ENCODE measurements around the gene RBM18. TPM values are rescaled to one million over a fixed set of nuclear protein-coding genes. Genes with fewer than 3 reads are reported as not detected.

RBM18 gene
- total RNA-seq, 1 donor from 2014 or later = 8.0 TPM

GRCh38 chr9:122258886-122259415 is 5.7 kb downstream of the RBM18 start:
- no peak for DNase-seq

GRCh38 chr9:122256206-122256605 is 8.4 kb downstream of the RBM18 start:
- DNase-seq = no peak

GRCh38 chr9:122254761-122255160 is 9.9 kb downstream of the RBM18 start:
- DNase-seq = peak; percentile 20

GRCh38 chr9:122252796-122253195 is 11.8 kb downstream of the RBM18 start:
- DNase-seq = peak; percentile 85

DNA sequence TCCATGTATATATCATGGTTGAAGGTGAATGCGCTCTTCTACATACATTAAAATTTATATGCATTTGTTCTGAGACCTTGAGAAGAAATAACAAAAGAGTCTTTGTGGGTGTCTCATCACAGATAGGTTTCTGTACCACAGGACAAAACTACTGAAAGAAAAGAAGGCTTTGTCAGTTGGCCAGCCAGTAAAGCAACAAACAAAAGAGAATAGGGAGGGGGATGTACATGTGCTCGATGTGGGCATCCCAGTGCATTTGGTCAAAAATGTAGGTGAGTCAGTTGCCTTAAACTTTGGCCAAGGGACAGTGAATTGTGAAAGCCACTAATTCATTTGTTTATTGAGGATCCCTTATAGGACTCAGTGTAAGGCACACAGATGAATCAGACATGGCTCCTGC is 13.3 kb downstream of the RBM18 start:
- DNase-seq = no peak

- peak; percentile 96 for DNase-seq
Observed at GRCh38 chr9:122248448-122248865, 16.2 kb downstream of the RBM18 start.

DNA sequence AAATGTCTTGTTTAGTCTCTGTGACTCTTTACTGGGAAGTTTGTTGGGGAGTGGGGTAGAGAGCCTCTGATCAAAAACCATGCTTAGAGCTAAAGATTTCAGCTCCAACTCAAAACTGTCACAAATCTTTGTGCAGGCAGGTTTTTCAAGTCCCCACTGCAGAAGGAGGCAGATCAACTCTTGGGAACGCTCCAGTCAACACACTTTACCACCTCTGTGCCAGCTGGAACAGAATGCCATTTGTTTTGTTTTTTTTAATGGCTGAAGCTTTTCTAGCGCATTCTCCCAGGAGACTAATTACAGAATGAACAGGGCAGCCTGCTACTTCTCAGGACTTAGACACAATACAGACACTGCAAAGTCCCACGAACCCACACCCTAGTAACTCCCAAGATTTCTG is 18.0 kb downstream of the RBM18 start:
- DNase-seq = no peak

DNA sequence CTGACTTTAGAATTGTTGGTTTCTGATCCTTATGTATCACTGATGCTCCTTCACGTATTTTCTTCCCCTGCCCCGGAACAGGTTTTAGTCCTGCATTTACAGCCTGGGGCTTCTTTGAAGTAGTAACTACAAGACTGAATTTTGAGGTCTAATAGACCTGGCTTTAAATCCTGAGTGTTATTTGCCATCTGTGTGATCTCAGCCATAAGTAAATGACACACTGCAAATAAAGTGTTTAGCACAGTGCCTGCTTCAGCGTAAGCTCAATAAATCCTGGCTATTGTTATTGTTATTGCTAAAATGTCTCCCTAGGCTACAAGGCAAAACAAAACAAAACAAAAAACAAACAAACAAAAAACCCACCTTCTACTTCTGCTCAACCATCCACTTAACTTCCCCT is 20.3 kb downstream of the RBM18 start:
- no peak for DNase-seq

DNA sequence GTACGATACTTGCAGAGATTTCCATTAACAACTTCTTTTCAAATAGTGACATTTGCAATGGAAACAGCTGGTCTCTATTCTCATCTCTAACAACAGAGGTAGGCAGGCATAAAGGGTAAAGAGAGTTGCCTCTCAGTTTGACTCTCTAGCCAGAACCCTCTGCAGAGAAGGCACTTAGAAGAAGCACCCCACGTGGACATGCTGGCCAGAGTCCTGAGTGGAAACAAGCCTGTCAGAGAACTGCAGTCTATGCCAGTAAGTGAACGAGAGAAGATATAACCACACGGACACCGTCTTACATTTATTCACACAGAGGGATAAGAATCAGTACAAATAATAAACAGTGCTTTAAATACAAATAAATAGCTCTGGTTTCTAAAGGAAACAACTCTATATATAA is 24.9 kb downstream of the RBM18 start:
- no peak for DNase-seq

DNA sequence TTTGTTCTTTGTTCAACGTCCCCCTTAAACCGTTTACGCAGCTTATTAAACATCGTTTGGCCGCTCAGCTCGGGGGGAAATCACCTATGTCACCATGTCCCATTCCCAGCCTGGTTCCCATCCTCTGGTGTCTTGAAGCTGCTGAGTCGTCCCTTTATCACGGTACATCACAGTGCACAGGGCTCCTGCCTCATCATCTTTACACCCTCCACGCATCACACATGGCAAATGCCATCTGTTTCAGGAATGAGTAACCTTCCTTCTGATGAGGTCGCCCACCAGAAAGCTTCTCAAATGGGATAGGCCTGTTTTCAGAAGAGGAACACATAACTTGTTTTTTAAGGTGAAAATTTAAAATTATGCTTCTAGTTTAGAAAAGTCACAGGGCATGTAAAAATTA is 28.0 kb downstream of the RBM18 start:
- DNase-seq = no peak

DNA sequence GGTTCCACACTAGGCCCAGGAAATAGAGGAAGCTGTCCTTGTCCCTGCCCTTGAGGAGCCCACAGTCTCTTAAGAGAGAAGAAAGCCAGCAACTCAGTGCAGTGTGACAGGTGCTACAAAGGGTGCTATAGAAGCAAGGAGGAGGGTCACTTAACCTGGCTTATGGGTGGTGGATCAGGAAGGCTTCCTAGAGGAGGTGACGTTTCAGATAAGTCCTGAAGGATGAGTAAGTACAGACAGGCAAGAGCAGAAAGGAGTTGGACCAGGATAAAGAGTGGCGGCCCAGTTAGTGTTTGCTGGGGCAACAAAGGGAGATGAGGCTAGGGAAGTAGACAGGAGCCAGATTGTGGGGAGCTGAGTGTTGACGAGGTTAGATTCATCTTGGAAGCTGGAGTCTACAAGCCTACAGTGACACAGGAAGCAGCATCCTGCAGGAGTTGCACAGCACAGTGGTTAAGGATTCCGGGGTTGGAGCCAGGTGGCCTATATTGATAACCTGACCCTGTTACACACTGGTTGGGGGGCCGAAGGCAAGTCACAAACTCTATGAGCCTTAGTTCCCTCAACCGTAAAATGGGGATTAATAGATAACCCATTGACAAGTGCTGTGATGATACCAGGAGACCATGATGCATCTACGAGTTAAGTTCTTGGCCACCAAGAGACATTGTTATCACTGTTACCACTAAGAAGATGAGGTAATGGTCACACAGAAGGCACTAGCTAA is 30.5 kb downstream of the RBM18 start:
- DNase-seq = no peak

DNA sequence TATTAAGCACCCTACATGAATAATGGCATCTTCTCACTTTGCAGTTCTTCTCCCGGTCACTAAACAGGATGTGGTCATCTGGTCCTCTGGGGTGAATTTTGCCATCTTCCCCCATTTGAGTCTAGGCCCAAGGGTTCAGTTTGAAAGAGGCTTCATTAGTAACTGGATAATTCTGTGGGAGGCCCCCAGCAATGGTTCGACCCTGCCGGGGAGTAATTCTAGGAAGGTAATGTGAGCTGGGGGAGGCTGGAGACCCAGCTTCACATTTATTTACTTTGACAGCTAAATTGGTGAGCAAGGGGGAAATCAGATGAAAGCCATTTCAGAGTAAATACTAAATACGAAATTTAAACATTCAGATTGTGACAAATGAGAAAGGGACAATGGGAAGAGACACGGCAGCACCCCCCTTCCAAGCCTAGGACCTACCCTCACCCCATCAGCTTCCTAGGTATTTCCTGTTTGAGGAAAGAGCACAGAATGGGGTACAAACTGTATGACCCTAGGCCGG is 31.8 kb downstream of the RBM18 start:
- DNase-seq = no peak

DNA sequence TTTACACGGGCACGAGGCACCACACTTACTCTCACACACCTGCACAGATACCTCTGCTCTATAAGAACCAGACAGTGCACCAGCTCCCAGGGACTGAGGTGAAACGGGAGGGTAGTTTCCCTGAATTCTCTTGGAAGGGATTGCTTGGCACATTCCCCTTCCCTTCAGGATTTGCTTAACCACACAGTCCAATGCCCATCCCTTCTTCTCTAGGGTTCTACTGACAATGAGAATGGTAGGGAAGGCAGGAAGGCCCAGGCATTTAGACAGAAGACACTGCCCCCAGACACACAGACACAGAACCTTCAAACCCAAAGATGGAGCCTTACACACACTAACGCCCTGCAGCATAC is 35.2 kb downstream of the RBM18 start:
- no peak for DNase-seq

- DNase-seq = peak; percentile 76
Observed at GRCh38 chr9:122228568-122229484, 35.8 kb downstream of the RBM18 start, which contains the start of gene LHX6. LHX6 (minus strand) TSS chr9:122228957; CDS start chr9:122228740, 217 bp downstream.

DNA sequence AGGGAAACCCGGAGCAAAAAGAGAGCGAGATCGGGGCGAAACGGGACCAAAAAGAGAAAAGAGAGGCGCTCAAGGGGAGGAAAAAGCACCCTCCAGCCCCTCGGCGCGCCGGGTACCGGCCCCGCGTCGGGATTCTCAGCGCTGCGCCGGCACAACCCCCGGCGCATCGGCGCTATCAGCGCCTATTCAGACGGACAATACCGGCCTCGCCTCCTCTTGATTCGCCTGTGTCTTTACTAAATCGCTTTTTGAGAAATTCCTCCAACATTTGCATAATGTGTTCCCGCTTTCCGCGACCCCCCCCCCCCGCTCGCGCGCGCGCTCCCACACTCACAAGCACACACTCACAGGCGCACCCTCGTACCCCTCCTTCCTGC is 36.5 kb downstream of the RBM18 start:
- peak; percentile 31 for DNase-seq

- no peak for DNase-seq
Observed at GRCh38 chr9:122227575-122227900, 37.1 kb downstream of the RBM18 start.

DNA sequence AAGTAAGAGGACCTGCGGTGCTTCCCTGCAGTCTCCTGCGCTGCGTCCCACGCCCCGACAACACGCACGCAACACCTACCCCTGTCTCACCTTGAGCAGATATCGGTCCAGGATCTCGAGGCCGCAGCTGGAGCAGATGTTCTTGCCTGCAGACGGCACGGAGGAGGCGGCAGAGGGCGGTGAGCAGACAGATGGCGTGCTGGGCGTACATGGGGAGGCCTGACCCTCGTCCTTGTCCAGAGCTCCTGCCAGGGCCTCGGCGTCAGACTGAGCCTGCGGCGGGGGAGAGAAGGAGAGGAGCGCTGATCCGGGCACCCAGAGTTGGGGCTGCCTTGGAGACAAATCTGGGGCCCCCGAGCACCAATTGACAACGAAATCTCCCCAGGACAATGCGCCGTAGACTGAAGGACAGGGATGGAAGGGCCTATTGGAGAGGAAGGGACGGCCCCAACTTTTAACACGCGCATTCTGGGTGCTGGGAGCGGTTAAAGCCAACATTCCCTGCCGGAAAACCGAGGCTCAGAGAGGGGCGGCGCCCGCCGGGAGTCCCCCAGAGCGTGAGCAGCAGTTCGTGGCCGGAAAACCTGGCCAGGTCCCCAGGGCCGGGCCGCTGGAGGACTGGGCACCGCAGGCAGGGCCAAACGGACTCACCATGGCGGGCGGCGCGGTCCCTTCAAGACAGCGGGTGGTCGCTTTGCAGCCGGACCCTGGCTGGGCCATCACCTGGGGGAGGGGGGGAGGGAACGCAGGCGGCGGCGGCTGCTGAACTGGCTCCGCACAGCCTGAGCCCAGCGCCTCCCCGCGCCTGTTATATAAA is 37.7 kb downstream of the RBM18 start:
- peak; percentile 59 for DNase-seq

GRCh38 chr9:122226142-122226757 is 38.4 kb downstream of the RBM18 start:
- DNase-seq = no peak

GRCh38 chr9:122225312-122226141 is 39.1 kb downstream of the RBM18 start:
- DNase-seq = no peak

- DNase-seq = no peak
Observed at GRCh38 chr9:122223435-122223834, 41.2 kb downstream of the RBM18 start.

- peak; percentile 32 for DNase-seq
Observed at GRCh38 chr9:122222791-122223190, 41.8 kb downstream of the RBM18 start.
